ENCODE results near the gene CTNNA3.

- TF ChIP-seq RXRA (IDR thresholded peaks at IDR 0.05): no peak
- no peak for TF ChIP-seq CTCF (IDR thresholded peaks at IDR 0.05; ENCODE audit: low read depth, low read length, missing input control)
- no peak for TF ChIP-seq ZBTB33 (IDR thresholded peaks at IDR 0.05)
- no peak for TF ChIP-seq FOXA1 (IDR thresholded peaks at IDR 0.05)
- no peak for TF ChIP-seq YY1 (IDR thresholded peaks at IDR 0.05)
- no peak for TF ChIP-seq EGR1 (IDR thresholded peaks at IDR 0.05; ENCODE audit: low read depth in 2 of 2)
- TF ChIP-seq MAX (IDR thresholded peaks at IDR 0.05): no peak
- no peak for TF ChIP-seq RAD21 (IDR thresholded peaks at IDR 0.05)
- no peak for TF ChIP-seq TAF1 (conservative IDR thresholded peaks at IDR 0.05)
- no peak for TF ChIP-seq GABPA (IDR thresholded peaks at IDR 0.05 in 1 of 2, conservative IDR thresholded peaks at IDR 0.05 in 1 of 2)
- TF ChIP-seq JUND (IDR thresholded peaks at IDR 0.05): no peak
- no peak for TF ChIP-seq HNF4A (conservative IDR thresholded peaks at IDR 0.05)
- TF ChIP-seq REST (IDR thresholded peaks at IDR 0.05): no peak
These were observed 951.1 kb downstream of the CTNNA3 start for GRCh38 chr10:66744915-66745314.
